Smooth muscle cell (in vitro differentiated cells): Measurements from ENCODE around the gene NCKAP5. TPM values are rescaled to one million over a fixed set of nuclear protein-coding genes. Genes with fewer than 3 reads are reported as not detected.

Experiments used
- DNase-seq: peaks from one replicate; lab custom pipeline; 2025; ENCODE audit not compliant: unreplicated experiment; lab: John Stamatoyannopoulos, UW
- H2AFZ ChIP-seq: fragments of 200-600 bp; sonication (generic); 2 replicates; pipeline ENCODE4 v1.6.0; 2016; ENCODE audit warnings: antibody characterized with exemption, low read depth, mild to moderate bottlenecking
- H3F3A ChIP-seq: fragments of 200-600 bp; sonication (generic); 2 replicates; pipeline ENCODE4 v1.6.0; 2017; ENCODE audit warnings: antibody characterized with exemption, low read depth
- H3K27ac ChIP-seq: fragments of 200-600 bp; sonication (generic); 2 replicates; pipeline ENCODE4 v1.5.1; 2016; ENCODE audit warnings: low read depth, mild to moderate bottlenecking
- H3K27me3 ChIP-seq: fragments of 200-600 bp; sonication (generic); 2 replicates; pipeline ENCODE4 v1.6.1; 2016; ENCODE audit warnings: low read depth, mild to moderate bottlenecking
- H3K36me3 ChIP-seq: fragments of 200-600 bp; sonication (generic); 2 replicates; pipeline ENCODE4 v1.5.1; 2016; ENCODE audit warnings: low read depth
- H3K4me1 ChIP-seq: fragments of 200-600 bp; sonication (generic); 2 replicates; pipeline ENCODE4 v1.5.1; 2016; ENCODE audit warnings: low read depth
- H3K4me2 ChIP-seq: fragments of 200-600 bp; sonication (generic); 2 replicates; pipeline ENCODE4 v1.6.0; 2016; ENCODE audit warnings: mild to moderate bottlenecking
- H3K4me3 ChIP-seq: fragments of 200-600 bp; sonication (generic); 2 replicates; pipeline ENCODE4 v1.5.1; 2016; ENCODE audit warnings: mild to moderate bottlenecking
- H3K79me2 ChIP-seq: fragments of 200-600 bp; sonication (generic); 2 replicates; pipeline ENCODE4 v1.6.0; 2016; ENCODE audit warnings: low read depth, mild to moderate bottlenecking
- H3K9ac ChIP-seq: fragments of 200-600 bp; sonication (generic); 2 replicates; pipeline ENCODE4 v1.6.0; 2016; ENCODE audit warnings: low read depth
- H3K9me3 ChIP-seq: fragments of 200-600 bp; sonication (generic); replicated peaks from 2 replicates; pipeline ENCODE4 v1.5.1; 2016; ENCODE audit warnings: low read depth
- H4K20me1 ChIP-seq: fragments of 200-600 bp; sonication (generic); 2 replicates; pipeline ENCODE4 v1.6.0; 2016; ENCODE audit warnings: low read depth
- WGBS: methylation state at CpG from one replicate; pipeline ENCODE4 v1.1.7; 2016; ENCODE audit warnings: low lambda C conversion rate; 5-methylcytosine and 5-hydroxymethylcytosine counted together
- polyA plus RNA-seq: library from polyadenylated mRNA; unstranded; fragments of >200 nt; fragmentation: Nextera tagmentation; extraction: Ambion mirVana; gene quantifications from 2 replicates; pipeline ENCODE4 v1.2.1, GENCODE V29; 2016
- total RNA-seq: library from RNA; depleted of rRNA; stranded (reverse); fragments of >200 nt; gene quantifications from 2 replicates; pipeline ENCODE4 v1.2.3, GENCODE V29; 2014
- TF ChIP-seq, protein P1 (sequence below): fragments of 200-600 bp; sonication (generic); IDR thresholded peaks from 2 replicates; pipeline ENCODE4 v1.5.1; 2017; ENCODE audit warnings: borderline replicate concordance, mild to moderate bottlenecking, antibody characterized with exemption; ENCODE audit not compliant: insufficient read depth, poor library complexity, severe bottlenecking

The NCKAP5 gene
- total and polyA plus RNA-seq, 2 experiments from 2014 or later: 4.6 to 9.5 TPM

DNA sequence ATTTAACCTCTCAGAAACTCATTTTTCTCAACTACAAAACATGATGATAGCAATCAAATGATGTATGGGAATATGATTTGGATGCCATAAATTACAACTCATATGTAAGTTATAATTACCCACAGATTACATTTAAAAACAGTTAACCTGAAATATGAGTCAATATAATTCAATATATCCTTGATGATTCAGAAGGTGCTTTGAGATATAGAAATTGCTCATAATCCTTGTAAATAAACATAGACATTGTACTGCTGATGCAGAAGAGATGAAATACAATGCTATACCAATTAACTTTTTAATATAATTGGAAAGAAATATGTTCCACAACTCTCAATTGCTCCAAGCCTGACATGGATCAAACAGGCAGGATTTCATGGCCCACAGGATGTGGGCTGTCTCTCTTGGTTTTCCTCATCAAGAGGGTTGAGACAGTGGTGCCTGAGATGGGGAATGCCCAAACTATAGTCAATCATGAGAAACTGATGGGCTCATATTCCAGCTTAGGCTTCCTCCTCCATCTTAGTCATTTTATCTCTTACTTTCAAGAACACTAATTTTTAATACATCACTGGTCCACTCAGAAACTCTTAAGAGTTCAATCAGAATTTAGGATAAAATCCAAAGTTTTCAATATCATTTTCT, 49.4 kb downstream of the NCKAP5 start:
- TF ChIP-seq, protein P1, sequence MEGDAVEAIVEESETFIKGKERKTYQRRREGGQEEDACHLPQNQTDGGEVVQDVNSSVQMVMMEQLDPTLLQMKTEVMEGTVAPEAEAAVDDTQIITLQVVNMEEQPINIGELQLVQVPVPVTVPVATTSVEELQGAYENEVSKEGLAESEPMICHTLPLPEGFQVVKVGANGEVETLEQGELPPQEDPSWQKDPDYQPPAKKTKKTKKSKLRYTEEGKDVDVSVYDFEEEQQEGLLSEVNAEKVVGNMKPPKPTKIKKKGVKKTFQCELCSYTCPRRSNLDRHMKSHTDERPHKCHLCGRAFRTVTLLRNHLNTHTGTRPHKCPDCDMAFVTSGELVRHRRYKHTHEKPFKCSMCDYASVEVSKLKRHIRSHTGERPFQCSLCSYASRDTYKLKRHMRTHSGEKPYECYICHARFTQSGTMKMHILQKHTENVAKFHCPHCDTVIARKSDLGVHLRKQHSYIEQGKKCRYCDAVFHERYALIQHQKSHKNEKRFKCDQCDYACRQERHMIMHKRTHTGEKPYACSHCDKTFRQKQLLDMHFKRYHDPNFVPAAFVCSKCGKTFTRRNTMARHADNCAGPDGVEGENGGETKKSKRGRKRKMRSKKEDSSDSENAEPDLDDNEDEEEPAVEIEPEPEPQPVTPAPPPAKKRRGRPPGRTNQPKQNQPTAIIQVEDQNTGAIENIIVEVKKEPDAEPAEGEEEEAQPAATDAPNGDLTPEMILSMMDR: no peak
- Histone ChIP-seq H3F3A (no peaks in the 10 kb centered on the region), H3K27ac (no peak overlapping the region), H3K9me3 (no peaks in the 10 kb centered on the region), H4K20me1 (no peaks in the 10 kb centered on the region), H3K27me3 (no peaks in the 10 kb centered on the region), H3K36me3 (no peaks in the 10 kb centered on the region), H3K4me1 (no peaks in the 10 kb centered on the region), H3K4me2 (no peak overlapping the region), H3K9ac (no peak overlapping the region), H2AFZ (no peak overlapping the region), H3K4me3 (no peak overlapping the region), H3K79me2 (no peaks in the 10 kb centered on the region)
- no peak for DNase-seq

DNA sequence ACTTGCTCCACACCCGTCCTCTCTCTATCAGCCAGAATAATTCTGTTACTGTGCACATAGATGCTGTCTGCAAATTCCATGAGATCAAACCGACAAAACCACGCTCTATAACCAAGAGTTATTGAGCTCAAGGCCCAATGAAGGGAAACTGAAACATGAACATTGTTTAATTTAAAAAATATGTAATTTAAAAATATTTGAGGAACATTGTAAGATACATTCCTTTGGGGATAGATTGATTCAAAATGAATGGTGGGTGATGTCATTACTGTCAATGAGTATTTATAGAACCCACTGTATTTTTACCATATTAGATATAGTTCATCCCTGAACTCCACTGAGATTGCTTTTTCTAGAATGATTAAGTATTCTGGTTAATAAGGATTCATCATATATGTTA, 50.4 kb downstream of the NCKAP5 start:
- no peak overlapping the region for H3K27ac ChIP-seq
- TF ChIP-seq, protein P1: no peak
- DNase-seq: no peak
- H3K79me2 ChIP-seq: no peaks in the 10 kb centered on the region
- no peak overlapping the region for H2AFZ ChIP-seq
- no peak overlapping the region for H3K4me3 ChIP-seq
- no peaks in the 10 kb centered on the region for H4K20me1 ChIP-seq
- H3K4me1 ChIP-seq: no peaks in the 10 kb centered on the region
- 90% methylated on average over 3 of the region's 3 CpGs for WGBS
- H3K9ac ChIP-seq: no peak overlapping the region
- no peaks in the 10 kb centered on the region for H3F3A ChIP-seq
- no peak overlapping the region for H3K4me2 ChIP-seq
- H3K9me3 ChIP-seq: no peaks in the 10 kb centered on the region
- H3K36me3 ChIP-seq: no peaks in the 10 kb centered on the region
- H3K27me3 ChIP-seq: no peaks in the 10 kb centered on the region

DNA sequence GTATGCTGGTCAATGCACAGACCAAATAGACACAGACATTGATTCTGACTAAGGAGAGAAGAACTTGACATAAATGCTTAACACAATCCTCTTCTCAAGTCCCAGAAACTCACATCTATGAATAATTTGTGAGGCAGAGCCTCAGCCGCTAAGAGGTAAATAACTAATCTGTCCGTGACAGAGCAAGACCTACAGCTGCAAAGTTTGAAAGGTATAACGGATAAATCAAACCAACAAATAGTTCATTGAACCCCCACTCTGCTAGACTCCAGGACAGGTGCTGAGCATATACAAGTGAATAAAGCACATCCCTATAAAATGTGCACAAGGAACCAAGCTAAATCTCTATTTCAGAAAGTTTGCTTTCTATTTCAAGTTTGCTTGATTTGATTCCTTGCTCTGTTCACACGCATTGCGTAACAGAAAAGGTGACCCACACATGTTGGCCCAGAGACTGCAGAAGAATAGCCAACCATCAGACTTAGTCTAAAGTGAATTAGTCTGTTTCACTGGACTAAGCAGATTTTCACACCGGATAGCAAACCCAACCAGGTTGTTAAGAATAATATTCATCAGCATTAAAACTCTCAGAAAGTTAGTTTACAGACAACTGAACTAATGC, 51.7 kb downstream of the NCKAP5 start:
- 97% methylated on average over 6 of the region's 6 CpGs for WGBS
- Histone ChIP-seq H3K27ac (no peak overlapping the region), H3F3A (no peaks in the 10 kb centered on the region), H3K4me1 (no peaks in the 10 kb centered on the region), H3K79me2 (no peaks in the 10 kb centered on the region), H3K4me3 (no peak overlapping the region), H2AFZ (no peak overlapping the region), H3K4me2 (no peak overlapping the region), H3K9ac (no peak overlapping the region), H3K9me3 (no peaks in the 10 kb centered on the region), H3K27me3 (no peaks in the 10 kb centered on the region), H3K36me3 (no peaks in the 10 kb centered on the region), H4K20me1 (no peaks in the 10 kb centered on the region)
- TF ChIP-seq, protein P1: no peak
- no peak for DNase-seq

DNA sequence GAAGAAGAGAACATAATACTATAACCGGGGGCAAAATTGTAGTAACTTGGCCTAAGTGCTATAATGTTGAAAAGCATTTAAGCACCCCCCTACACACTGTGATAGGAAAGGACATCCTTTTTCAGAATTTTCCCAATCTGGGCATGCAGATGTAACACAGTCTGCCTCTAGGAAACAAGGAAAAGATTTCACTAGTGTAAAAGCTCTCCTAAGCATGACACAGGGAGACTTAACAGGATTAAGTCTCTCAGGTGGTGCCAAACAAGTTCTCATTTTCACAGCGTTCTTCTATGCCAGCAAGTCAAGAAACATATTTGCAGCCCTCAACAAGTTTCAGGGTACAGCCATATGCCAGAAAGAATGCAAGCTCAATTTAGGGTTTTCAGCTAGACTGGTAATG, 53.0 kb downstream of the NCKAP5 start:
- H3K79me2 ChIP-seq: no peaks in the 10 kb centered on the region
- H3K9me3 ChIP-seq: no peaks in the 10 kb centered on the region
- H3K27me3 ChIP-seq: no peaks in the 10 kb centered on the region
- H2AFZ ChIP-seq: no peak overlapping the region
- no peak overlapping the region for H3K27ac ChIP-seq
- TF ChIP-seq, protein P1: no peak
- H3K4me1 ChIP-seq: no peaks in the 10 kb centered on the region
- no peak overlapping the region for H3K4me3 ChIP-seq
- H3K9ac ChIP-seq: no peak overlapping the region
- no peaks in the 10 kb centered on the region for H3F3A ChIP-seq
- no peak for DNase-seq
- H4K20me1 ChIP-seq: no peaks in the 10 kb centered on the region
- H3K4me2 ChIP-seq: no peak overlapping the region
- WGBS: 99% methylated on average over 2 of the region's 2 CpGs
- no peaks in the 10 kb centered on the region for H3K36me3 ChIP-seq
